Esophagus muscularis mucosa (tissue), 4 donors: Measurements from ENCODE around the gene EPM2A. TPM values are rescaled to one million over a fixed set of nuclear protein-coding genes. Genes with fewer than 3 reads are reported as not detected.

ENCODE experiments used
- DNase-seq: peaks from one replicate; pipeline ENCODE4 v3.0.0-alpha.2; 2017; ENCODE audit errors: extremely low spot score
- H3K27ac ChIP-seq, 4 donors: fragments of 200-600 bp; sonication (generic); replicated peaks in 1 of 4; 1 replicate in 3 of 4; 2 replicates in 1 of 4; pipeline ENCODE4 v1.5.1; 2016 to 2019; ENCODE audit warnings: mild to moderate bottlenecking in 1 of 4
- H3K27me3 ChIP-seq, 4 donors: fragments of 200-600 bp; sonication (generic); one replicate each; pipeline versions ENCODE4 v1.5.1 to v1.6.0; 2016 to 2019
- H3K36me3 ChIP-seq, 4 donors: fragments of 200-600 bp; sonication (generic); one replicate each; pipeline ENCODE4 v1.5.1; 2016 to 2019
- H3K4me1 ChIP-seq, 4 donors: fragments of 200-600 bp; sonication (generic); one replicate each; pipeline ENCODE4 v1.5.1; 2016 to 2019
- H3K4me3 ChIP-seq, 4 donors: fragments of 200-600 bp; sonication (generic); 1 replicate in 2 of 4; 2 replicates in 2 of 4; pipeline ENCODE4 v1.5.1; 2016 to 2019; ENCODE audit warnings: mild to moderate bottlenecking in 4 of 4, moderate library complexity in 1 of 4
- H3K9me3 ChIP-seq, 4 donors: fragments of 200-600 bp; sonication (generic); 1 replicate in 3 of 4; 2 replicates in 1 of 4; pipeline ENCODE4 v1.5.1; 2016 to 2019
- EP300 ChIP-seq: sonication (generic); formaldehyde crosslinking; IDR thresholded peaks from one replicate; pipeline ENCODE4 v1.6.1; 2017; ENCODE audit warnings: antibody characterized with exemption
- POLR2A ChIP-seq: fragments of 450-650 bp; IDR thresholded peaks from one replicate; pipeline ENCODE4 v1.6.1; 2017; ENCODE audit warnings: antibody characterized with exemption, moderate library complexity, mild to moderate bottlenecking, low read depth
- POLR2AphosphoS5 ChIP-seq, 2 donors: sonication (generic); formaldehyde crosslinking; IDR thresholded peaks; one replicate each; pipeline ENCODE4 v1.6.1; 2017; ENCODE audit warnings: antibody characterized with exemption in 2 of 2
- WGBS: methylation state at CpG from one replicate; pipeline ENCODE4 v1.1.5; 2018; 5-methylcytosine and 5-hydroxymethylcytosine counted together
- intact Hi-C: fragments of 100-400 bp; cut with DNase I; formaldehyde crosslinking; loops from one replicate; pipeline ENCODE4 v1.15.1; 2023
- total RNA-seq, 4 donors: library from RNA; depleted of rRNA; stranded (reverse); fragments of >200 nt; gene quantifications; one replicate each; pipeline versions ENCODE4 v1.1.0 to v1.2.1, GENCODE V29; 2016
- TF ChIP-seq, protein P1 (sequence below), 3 experiments: fragments of 200-600 bp in 2 of 3; fragments of 450-650 bp in 1 of 3; sonication (generic) in 2 of 3; IDR thresholded peaks; one replicate each; pipeline ENCODE4 v1.5.1; 2017 to 2019; ENCODE audit warnings: antibody characterized with exemption in 3 of 3, mild to moderate bottlenecking in 2 of 3, moderate library complexity in 1 of 3

The EPM2A gene
- total RNA-seq, 4 donors from 2014 or later = 59.8 to 129 (median 75.0) TPM

- Histone ChIP-seq H3K27ac (no peak overlapping the region), H3K27me3 (no peaks in the 10 kb centered on the region), H3K4me1 (peaks cover 9 to 22% (median 13%) of the 10 kb centered on the region in 4 donors), H3K36me3 (peaks cover 0 to 32% (median 4%) of the 10 kb centered on the region in 4 donors), H3K4me3 (no peak overlapping the region), H3K9me3 (no peaks in the 10 kb centered on the region)
- intact Hi-C loops = no loop called here
- TF ChIP-seq EP300 (no peak), POLR2AphosphoS5 (IDR thresholded peaks at IDR 0.05) (no peak), POLR2A (no peak)
- TF ChIP-seq, protein P1, sequence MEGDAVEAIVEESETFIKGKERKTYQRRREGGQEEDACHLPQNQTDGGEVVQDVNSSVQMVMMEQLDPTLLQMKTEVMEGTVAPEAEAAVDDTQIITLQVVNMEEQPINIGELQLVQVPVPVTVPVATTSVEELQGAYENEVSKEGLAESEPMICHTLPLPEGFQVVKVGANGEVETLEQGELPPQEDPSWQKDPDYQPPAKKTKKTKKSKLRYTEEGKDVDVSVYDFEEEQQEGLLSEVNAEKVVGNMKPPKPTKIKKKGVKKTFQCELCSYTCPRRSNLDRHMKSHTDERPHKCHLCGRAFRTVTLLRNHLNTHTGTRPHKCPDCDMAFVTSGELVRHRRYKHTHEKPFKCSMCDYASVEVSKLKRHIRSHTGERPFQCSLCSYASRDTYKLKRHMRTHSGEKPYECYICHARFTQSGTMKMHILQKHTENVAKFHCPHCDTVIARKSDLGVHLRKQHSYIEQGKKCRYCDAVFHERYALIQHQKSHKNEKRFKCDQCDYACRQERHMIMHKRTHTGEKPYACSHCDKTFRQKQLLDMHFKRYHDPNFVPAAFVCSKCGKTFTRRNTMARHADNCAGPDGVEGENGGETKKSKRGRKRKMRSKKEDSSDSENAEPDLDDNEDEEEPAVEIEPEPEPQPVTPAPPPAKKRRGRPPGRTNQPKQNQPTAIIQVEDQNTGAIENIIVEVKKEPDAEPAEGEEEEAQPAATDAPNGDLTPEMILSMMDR (IDR thresholded peaks at IDR 0.05) = no peak
- DNase-seq = no peak
These were observed 103.9 kb downstream of the EPM2A start for GRCh38 chr6:145631374-145631773.

- Histone ChIP-seq H3K27ac (no peak overlapping the region), H3K27me3 (no peaks in the 10 kb centered on the region), H3K4me3 (no peak overlapping the region), H3K36me3 (peaks cover 0 to 32% (median 4%) of the 10 kb centered on the region in 4 donors), H3K9me3 (no peaks in the 10 kb centered on the region), H3K4me1 (peaks cover 9 to 22% (median 13%) of the 10 kb centered on the region in 4 donors)
- no peak for TF ChIP-seq POLR2AphosphoS5 (IDR thresholded peaks at IDR 0.05)
- no peak for TF ChIP-seq POLR2A
- TF ChIP-seq, protein P1 (IDR thresholded peaks at IDR 0.05) = no peak
- no peak for TF ChIP-seq EP300
- intact Hi-C loops = no loop called here
- no peak for DNase-seq
- 100% methylated on average over 3 of the region's 3 CpGs for WGBS
These were observed 104.7 kb downstream of the EPM2A start for GRCh38 chr6:145630598-145630997.

GRCh38 chr6:145629478-145629877 is 105.8 kb downstream of the EPM2A start:
- TF ChIP-seq POLR2A (no peak), EP300 (no peak), POLR2AphosphoS5 (IDR thresholded peaks at IDR 0.05) (no peak)
- TF ChIP-seq, protein P1 (IDR thresholded peaks at IDR 0.05) = no peak
- H3K4me1 ChIP-seq = peaks cover 9 to 22% (median 13%) of the 10 kb centered on the region in 4 donors
- no peak overlapping the region for H3K27ac ChIP-seq
- 80% methylated on average over 2 of the region's 4 CpGs for WGBS
- DNase-seq = no peak
- H3K4me3 ChIP-seq = no peak overlapping the region
- peaks cover 0 to 32% (median 4%) of the 10 kb centered on the region in 4 donors for H3K36me3 ChIP-seq
- no peaks in the 10 kb centered on the region for H3K27me3 ChIP-seq
- intact Hi-C loops = no loop called here
- H3K9me3 ChIP-seq = no peaks in the 10 kb centered on the region

DNA sequence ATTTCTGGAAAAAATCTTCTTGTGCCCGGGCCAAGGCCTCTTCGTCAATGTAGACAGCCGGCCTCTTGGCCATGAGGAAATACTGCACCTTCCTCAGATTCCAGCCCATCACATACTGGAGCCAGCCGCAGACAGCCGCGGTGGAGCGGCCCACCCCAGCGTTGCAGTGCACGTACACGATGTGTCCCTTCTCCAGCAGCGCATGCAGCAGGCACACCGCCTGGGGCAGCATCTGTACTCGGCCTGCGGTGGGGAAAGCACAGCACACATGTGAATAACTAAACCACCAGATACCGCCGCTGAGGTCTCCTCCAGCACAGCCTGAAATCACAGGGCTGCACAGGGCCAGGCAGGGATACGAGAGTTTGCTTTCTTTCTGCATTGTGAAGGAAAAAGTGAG is 107.9 kb downstream of the EPM2A start:
- no peak overlapping the region for H3K4me3 ChIP-seq
- 100% methylated on average over 9 of the region's 17 CpGs for WGBS
- no peak overlapping the region for H3K27ac ChIP-seq
- H3K9me3 ChIP-seq = no peaks in the 10 kb centered on the region
- no peak for TF ChIP-seq EP300
- TF ChIP-seq, protein P1 (IDR thresholded peaks at IDR 0.05) = no peak
- TF ChIP-seq POLR2A = no peak
- TF ChIP-seq POLR2AphosphoS5 (IDR thresholded peaks at IDR 0.05) = no peak
- H3K4me1 ChIP-seq = peaks cover 0 to 5% (median under 1%) of the 10 kb centered on the region in 4 donors
- no peaks in the 10 kb centered on the region for H3K27me3 ChIP-seq
- intact Hi-C loops = no loop called here
- peaks cover 0 to 32% (median 4%) of the 10 kb centered on the region in 4 donors for H3K36me3 ChIP-seq
- DNase-seq = no peak

DNA sequence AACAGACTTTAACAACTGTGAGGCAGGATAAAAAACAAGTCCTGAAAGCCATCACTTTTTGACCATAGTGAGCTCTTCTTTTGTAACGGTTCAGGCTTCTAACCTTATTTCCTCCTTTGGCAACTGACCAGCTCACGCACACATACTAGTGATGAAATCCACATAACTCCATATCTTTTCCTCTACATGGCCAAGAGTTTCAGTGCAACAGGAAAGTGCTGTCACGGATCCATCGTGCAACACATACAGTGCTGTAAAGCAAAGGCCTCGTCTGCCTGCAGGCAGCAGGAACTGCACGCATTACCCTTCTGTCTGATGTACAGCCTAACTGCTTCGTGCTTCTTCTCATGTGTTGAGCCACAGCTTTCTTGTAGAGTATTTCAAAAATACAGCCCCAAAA is 108.5 kb downstream of the EPM2A start:
- Histone ChIP-seq H3K27ac (no peak overlapping the region), H3K4me3 (no peak overlapping the region), H3K27me3 (no peaks in the 10 kb centered on the region), H3K36me3 (peaks cover 0 to 32% (median 4%) of the 10 kb centered on the region in 4 donors), H3K4me1 (no peaks in the 10 kb centered on the region), H3K9me3 (no peaks in the 10 kb centered on the region)
- TF ChIP-seq POLR2A (no peak), POLR2AphosphoS5 (IDR thresholded peaks at IDR 0.05) (no peak), EP300 (no peak)
- TF ChIP-seq, protein P1 (IDR thresholded peaks at IDR 0.05) = no peak
- DNase-seq = no peak
- 73% methylated on average over 7 of the region's 7 CpGs for WGBS
- intact Hi-C loops = no loop called here
